Psoas muscle (tissue), 8 donors: ENCODE data around the gene ANKRD37. TPM values are rescaled to one million over a fixed set of nuclear protein-coding genes. Genes with fewer than 3 reads are reported as not detected.

Source experiments
- ATAC-seq, 4 donors: fragments of 200-7000 bp; cut with Tn5 transposase; one replicate each; pipeline ENCODE4 v1.9.1; 2020; ENCODE audit warnings: moderate library complexity in 3 of 4, mild to moderate bottlenecking in 2 of 4
- DNase-seq, 2 donors: peaks; one replicate each; pipeline ENCODE4 v3.0.0-alpha.2; 2020
- H3K27ac ChIP-seq: fragments of 200-600 bp; one replicate; pipeline ENCODE4 v1.8.0; 2022
- H3K27me3 ChIP-seq, 3 donors: fragments of 200-600 bp in 1 of 3; one replicate each; pipeline versions ENCODE4 v1.6.1 to v1.8.0; 2013 to 2022; ENCODE audit warnings: low read length in 2 of 3, mild to moderate bottlenecking in 2 of 3, moderate library complexity in 1 of 3; ENCODE audit not compliant: insufficient read depth in 3 of 3
- H3K36me3 ChIP-seq, 2 donors: fragments of 200-600 bp in 1 of 2; one replicate each; pipeline versions ENCODE4 v1.6.1 to v1.8.0; 2013 to 2022; ENCODE audit warnings: low read depth in 1 of 2, mild to moderate bottlenecking in 1 of 2, moderate library complexity in 1 of 2; ENCODE audit not compliant: insufficient read depth in 1 of 2
- H3K4me1 ChIP-seq: fragments of 200-600 bp; one replicate; pipeline ENCODE4 v1.8.0; 2022
- H3K4me3 ChIP-seq: fragments of 200-600 bp; one replicate; pipeline ENCODE4 v1.8.0; 2022; ENCODE audit warnings: mild to moderate bottlenecking
- H3K9me3 ChIP-seq: fragments of 200-600 bp; one replicate; pipeline ENCODE4 v1.8.0; 2022
- WGBS, 3 donors: extraction: QIAGEN DNeasy Blood & Tissue Kit; methylation state at CpG; one replicate each; pipeline versions ENCODE4 v1.1.6 to v1.1.7; 2013; 5-methylcytosine and 5-hydroxymethylcytosine counted together
- intact Hi-C, 2 donors: fragments of 100-400 bp; cut with DNase I; formaldehyde crosslinking; loops; one replicate each; pipeline versions ENCODE4 v1.11.0 to v1.14.2; 2022
- polyA plus RNA-seq, 3 donors: library from polyadenylated mRNA; stranded (reverse); fragments of 200-250 nt; gene quantifications; one replicate each; pipeline ENCODE4 v1.2.3, GENCODE V29; 2013
- total RNA-seq, 4 donors: library from RNA; stranded (reverse); fragmentation: NEBNext Ultra II Directional in 2 of 4; extraction: Animal tissue kit (Norgen Biotek cat#: 25700) in 2 of 4; gene quantifications; one replicate each; pipeline versions ENCODE4 v1.2.1 to v1.2.4, GENCODE V29; 2021 to 2023
- TF ChIP-seq, protein P1 (sequence below): fragments of 200-600 bp; IDR thresholded peaks from one replicate; pipeline ENCODE4 v1.8.0; 2022; ENCODE audit warnings: antibody characterized with exemption
- donor health status: healthy with polysubstance abuse.
- donor health status: DM: no; HTN: no; CAD: no; lungs with moderate emphysema.
- donor health status: Bipolar disorder and iron deficiency.
- donor health status: healthy.
- donor health status: DM: yes; HTN: yes; CAD: no.
- donor health status: DM: no; HTN: no; CAD: no.
- donor health status: DM: no; HTN: no; CAD: no.
- donor health status: DM: yes; HTN: yes; CAD: no.

The ANKRD37 gene
- total and polyA plus RNA-seq, 7 donors = 6.9 to 31.2 (median 20.0) TPM

DNA sequence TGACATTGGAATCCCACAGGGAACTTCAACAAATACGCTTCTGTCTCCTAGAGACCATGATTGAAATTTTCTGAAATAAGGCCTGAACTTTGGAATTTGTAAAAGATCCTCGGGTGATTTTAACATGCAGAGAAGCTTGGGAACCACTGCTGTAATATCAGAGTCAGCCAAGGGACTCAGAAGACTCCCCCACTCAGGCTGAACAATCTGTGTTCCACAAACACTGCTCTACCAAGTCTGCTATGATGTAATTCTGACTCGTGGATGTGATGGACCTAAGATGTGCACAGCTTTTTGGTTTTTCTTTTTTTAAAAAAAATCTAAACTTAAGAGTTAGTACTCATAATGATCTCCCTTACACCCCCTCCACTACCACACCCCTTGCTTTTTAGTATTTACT lies 26.9 kb upstream of the ANKRD37 start:
- H3K4me3 ChIP-seq = no peak overlapping the region
- 74 to 81% (median 79%) methylated on average over 3 of the region's 3 CpGs for WGBS, 3 donors
- no peak overlapping the region for H3K27ac ChIP-seq
- TF ChIP-seq, protein P1, sequence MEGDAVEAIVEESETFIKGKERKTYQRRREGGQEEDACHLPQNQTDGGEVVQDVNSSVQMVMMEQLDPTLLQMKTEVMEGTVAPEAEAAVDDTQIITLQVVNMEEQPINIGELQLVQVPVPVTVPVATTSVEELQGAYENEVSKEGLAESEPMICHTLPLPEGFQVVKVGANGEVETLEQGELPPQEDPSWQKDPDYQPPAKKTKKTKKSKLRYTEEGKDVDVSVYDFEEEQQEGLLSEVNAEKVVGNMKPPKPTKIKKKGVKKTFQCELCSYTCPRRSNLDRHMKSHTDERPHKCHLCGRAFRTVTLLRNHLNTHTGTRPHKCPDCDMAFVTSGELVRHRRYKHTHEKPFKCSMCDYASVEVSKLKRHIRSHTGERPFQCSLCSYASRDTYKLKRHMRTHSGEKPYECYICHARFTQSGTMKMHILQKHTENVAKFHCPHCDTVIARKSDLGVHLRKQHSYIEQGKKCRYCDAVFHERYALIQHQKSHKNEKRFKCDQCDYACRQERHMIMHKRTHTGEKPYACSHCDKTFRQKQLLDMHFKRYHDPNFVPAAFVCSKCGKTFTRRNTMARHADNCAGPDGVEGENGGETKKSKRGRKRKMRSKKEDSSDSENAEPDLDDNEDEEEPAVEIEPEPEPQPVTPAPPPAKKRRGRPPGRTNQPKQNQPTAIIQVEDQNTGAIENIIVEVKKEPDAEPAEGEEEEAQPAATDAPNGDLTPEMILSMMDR = no peak
- intact Hi-C loops = no loop called here
- no peaks in the 10 kb centered on the region for H3K4me1 ChIP-seq
- H3K36me3 ChIP-seq = peaks cover 0 to 44% of the 10 kb centered on the region in 2 donors
- no peaks in the 10 kb centered on the region for H3K27me3 ChIP-seq
- no peaks in the 10 kb centered on the region for H3K9me3 ChIP-seq
- no peak for DNase-seq
- ATAC-seq = no peak

DNA sequence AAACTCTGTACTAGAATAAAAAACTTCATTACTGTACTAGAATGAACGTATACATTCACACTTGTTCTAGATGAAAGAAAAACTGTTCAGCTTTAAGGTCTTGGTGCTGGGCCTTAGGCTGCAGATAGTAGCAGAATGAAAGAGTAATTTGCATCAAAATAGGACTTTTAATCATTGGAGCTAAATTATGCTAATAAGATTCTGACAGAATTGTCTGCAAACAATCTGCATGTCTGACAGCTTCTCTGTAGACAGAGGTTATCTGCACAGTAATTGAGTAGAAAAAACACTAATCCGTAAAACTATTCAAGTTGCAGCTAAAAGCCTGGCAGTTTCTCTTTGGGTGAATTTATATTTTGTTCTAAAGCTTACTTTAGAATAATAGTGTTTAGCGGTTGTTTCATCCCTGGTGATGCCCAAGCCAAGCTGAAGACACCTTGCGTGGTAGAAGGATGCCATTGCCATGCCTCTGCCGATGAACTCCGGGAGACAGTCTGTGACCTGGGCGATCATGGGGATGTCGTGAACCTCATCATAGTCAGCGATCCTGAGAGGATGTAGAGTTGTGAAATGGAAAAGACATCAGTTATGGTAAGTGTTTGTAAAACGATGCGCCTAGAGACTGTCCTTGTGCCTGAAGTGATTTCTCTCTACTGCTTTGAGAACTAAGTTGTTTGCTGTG lies 26.2 kb upstream of the ANKRD37 start:
- no peak for ATAC-seq
- TF ChIP-seq, protein P1 = no peak
- Histone ChIP-seq H3K27me3 (no peaks in the 10 kb centered on the region), H3K36me3 (peaks cover 0 to 44% of the 10 kb centered on the region in 2 donors), H3K4me1 (no peaks in the 10 kb centered on the region), H3K9me3 (no peaks in the 10 kb centered on the region), H3K4me3 (no peak overlapping the region), H3K27ac (no peak overlapping the region)
- intact Hi-C loops = no loop called here
- DNase-seq = no peak
- WGBS, 3 donors = 97 to 98% (median 98%) methylated on average over 11 of the region's 11 CpGs

DNA sequence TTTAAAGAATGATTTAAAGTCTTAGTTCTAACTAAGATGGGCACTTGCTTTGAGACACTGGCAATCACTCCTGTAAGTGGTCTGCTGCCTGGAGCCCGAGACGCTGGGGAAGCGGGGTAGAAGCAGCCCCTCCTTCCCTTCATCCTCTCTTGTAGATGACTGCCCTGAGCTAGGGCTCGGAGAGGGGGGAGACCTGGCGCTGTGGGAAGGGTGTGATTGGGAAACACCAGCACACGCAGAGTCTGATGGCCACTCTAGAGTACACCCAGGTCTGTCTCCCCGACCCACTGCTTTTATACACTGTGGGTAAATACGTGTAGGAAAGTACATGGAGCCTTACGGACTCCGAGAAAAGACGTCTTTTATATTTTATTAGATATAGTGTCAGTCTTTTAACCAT lies 24.9 kb upstream of the ANKRD37 start:
- ATAC-seq (no peak), DNase-seq (no peak)
- no peak overlapping the region for H3K27ac ChIP-seq
- 81 to 89% (median 87%) methylated on average over 11 of the region's 11 CpGs for WGBS, 3 donors
- H3K27me3 ChIP-seq = no peaks in the 10 kb centered on the region
- TF ChIP-seq, protein P1 = no peak
- intact Hi-C loops = no loop called here
- no peaks in the 10 kb centered on the region for H3K9me3 ChIP-seq
- H3K4me3 ChIP-seq = no peak overlapping the region
- H3K4me1 ChIP-seq = no peaks in the 10 kb centered on the region
- H3K36me3 ChIP-seq = peaks cover 0 to 44% of the 10 kb centered on the region in 2 donors

DNA sequence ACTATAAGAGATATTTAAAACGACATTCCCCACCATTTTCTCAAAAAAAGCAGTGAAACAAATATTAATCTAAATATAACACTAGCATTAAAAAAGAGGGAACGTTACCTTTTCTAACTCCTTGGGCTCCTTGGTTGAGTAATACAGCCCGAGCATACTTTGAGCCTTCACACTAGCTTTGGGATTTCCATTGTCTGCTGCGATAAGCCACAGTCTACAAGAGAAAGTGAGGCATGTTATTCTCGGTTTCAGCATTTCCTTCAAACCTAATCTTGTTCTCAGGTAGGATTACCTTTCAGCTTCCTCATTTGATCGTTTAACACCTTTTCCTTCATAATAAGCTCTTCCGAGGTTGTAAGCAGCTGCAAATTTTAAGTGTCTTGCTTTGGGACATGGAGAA lies 22.6 kb upstream of the ANKRD37 start:
- DNase-seq (no peak), ATAC-seq (no peak)
- Histone ChIP-seq H3K4me3 (no peak overlapping the region), H3K4me1 (no peaks in the 10 kb centered on the region), H3K36me3 (peaks cover 0 to 39% of the 10 kb centered on the region in 2 donors), H3K27me3 (no peaks in the 10 kb centered on the region), H3K27ac (no peak overlapping the region), H3K9me3 (no peaks in the 10 kb centered on the region)
- intact Hi-C loops = no loop called here
- TF ChIP-seq, protein P1 = no peak
- WGBS, 3 donors = 87 to 89% (median 88%) methylated on average over 7 of the region's 7 CpGs

DNA sequence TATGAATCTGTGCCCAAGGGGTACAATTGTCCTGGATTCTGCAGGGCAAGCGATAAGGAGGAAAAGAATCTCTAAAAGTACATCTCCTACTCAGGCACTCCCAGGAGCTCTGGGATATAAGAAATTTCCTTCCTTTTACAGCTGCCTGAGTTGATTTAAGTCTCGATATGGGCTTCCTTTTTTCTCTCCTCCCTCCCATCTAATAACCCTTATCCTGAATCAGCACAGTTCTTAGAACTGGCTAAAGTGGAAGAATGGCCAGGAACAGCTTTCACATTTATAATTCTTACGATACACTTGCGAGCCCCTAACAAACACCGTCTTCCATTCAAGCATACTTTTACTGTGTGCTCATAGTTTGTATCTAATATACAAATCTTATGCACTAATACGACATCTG lies 22.1 kb upstream of the ANKRD37 start:
- no peaks in the 10 kb centered on the region for H3K9me3 ChIP-seq
- WGBS, 3 donors = 76 to 84% (median 80%) methylated on average over 6 of the region's 6 CpGs
- intact Hi-C loops = no loop called here
- H3K4me3 ChIP-seq = no peak overlapping the region
- no peaks in the 10 kb centered on the region for H3K27me3 ChIP-seq
- no peak overlapping the region for H3K27ac ChIP-seq
- ATAC-seq = no peak
- H3K4me1 ChIP-seq = no peaks in the 10 kb centered on the region
- no peak for DNase-seq
- peaks cover 0 to 39% of the 10 kb centered on the region in 2 donors for H3K36me3 ChIP-seq
- TF ChIP-seq, protein P1 = no peak
